ENCODE data around the gene SPP1. TPM values are rescaled to one million over a fixed set of nuclear protein-coding genes. Genes with fewer than 3 reads are reported as not detected.
A peak's percentile ranks its signal among the peaks of the same experiment; 100 is the strongest.

Gene SPP1
- total RNA-seq, 4 donors from 2014 or later, result 1.9 to 57.0 (median 7.4) TPM

- intact Hi-C loops (cut with DNase I; ENCODE audit: low total_unique reads), result no loop called here
- peak within 1 kb of the TSS; percentile 79 for H3K4me3 ChIP-seq (ENCODE audit: low read depth, poor library complexity, severe bottlenecking)
- DNase-seq (ENCODE audit: low spot score in 2 of 2), result peak; percentile 81 to 97
- TF ChIP-seq CTCF (IDR thresholded peaks at IDR 0.05) (no peak), POLR2A (IDR thresholded peaks at IDR 0.05) (peak in 1 of 2 donors; percentile 24)
- 0% methylated on average over 41 to 62 of the region's 116 CpGs for WGBS, 2 donors
These were observed 32.0 kb downstream of the SPP1 start, which contains the start of gene PKD2 for GRCh38 chr4:88007304-88008121. PKD2 (plus strand) TSS chr4:88007635; CDS start chr4:88007734, 99 bp downstream.

- WGBS, 2 donors, result 0 to 1% methylated on average over 32 to 34 of the region's 51 CpGs
- DNase-seq (ENCODE audit: low spot score in 2 of 2), result peak in 1 of 2 donors; percentile 87
- TF ChIP-seq CTCF (IDR thresholded peaks at IDR 0.05) (no peak), POLR2A (IDR thresholded peaks at IDR 0.05) (no peak)
- intact Hi-C loops (cut with DNase I; ENCODE audit: low total_unique reads), result no loop called here
- peak overlapping the region; percentile 79 for H3K4me3 ChIP-seq (ENCODE audit: low read depth, poor library complexity, severe bottlenecking)
These were observed 32.7 kb downstream of the SPP1 start for GRCh38 chr4:88008122-88008742.

GRCh38 chr4:88008743-88009171, 33.2 kb downstream of the SPP1 start:
- TF ChIP-seq POLR2A (IDR thresholded peaks at IDR 0.05) (no peak), CTCF (IDR thresholded peaks at IDR 0.05) (no peak)
- WGBS, 2 donors, result 14 to 21% methylated on average over 5 of the region's 5 CpGs
- H3K4me3 ChIP-seq (ENCODE audit: low read depth, poor library complexity, severe bottlenecking), result peak overlapping the region; percentile 79
- no peak for DNase-seq (ENCODE audit: low spot score in 2 of 2)
- intact Hi-C loops (cut with DNase I; ENCODE audit: low total_unique reads), result no loop called here

GRCh38 chr4:88009871-88010270, 34.4 kb downstream of the SPP1 start:
- intact Hi-C loops (cut with DNase I; ENCODE audit: low total_unique reads), result no loop called here

GRCh38 chr4:88010966-88011365, 35.5 kb downstream of the SPP1 start:
- H3K4me3 ChIP-seq (ENCODE audit: low read depth, poor library complexity, severe bottlenecking), result no peak overlapping the region
- 45 to 67% methylated on average over 2 of the region's 2 CpGs for whole genome bisulfite sequencing, 2 donors
- no peak for DNase-seq (ENCODE audit: low spot score in 2 of 2)
- intact Hi-C loops (cut with DNase I; ENCODE audit: low total_unique reads), result no loop called here
- TF ChIP-seq CTCF (IDR thresholded peaks at IDR 0.05) (no peak), POLR2A (IDR thresholded peaks at IDR 0.05) (no peak)

More at GRCh38 chr4:88009871-88010270, 34.4 kb downstream of the SPP1 start:
- 77 to 80% methylated on average over 5 of the region's 5 CpGs for WGBS, 2 donors
- no peak for DNase-seq (ENCODE audit: low spot score in 2 of 2)
- H3K4me3 ChIP-seq (ENCODE audit: low read depth, poor library complexity, severe bottlenecking), result no peak overlapping the region
- no peak for TF ChIP-seq CTCF (IDR thresholded peaks at IDR 0.05)
- no peak for TF ChIP-seq POLR2A (IDR thresholded peaks at IDR 0.05)
